HepG2 (cell line): ENCODE measurements around the gene MC1R. TPM values are rescaled to one million over a fixed set of nuclear protein-coding genes. Genes with fewer than 3 reads are reported as not detected.

Experiments used
- CEBPZ ChIP-seq: IDR thresholded peaks from 2 replicates; pipeline ENCODE4 v1.6.1; 2012; ENCODE audit warnings: low read length, improper control_type of control experiment
- DNMT1 ChIP-seq: sonication (generic); formaldehyde crosslinking; IDR thresholded peaks from 2 replicates; pipeline ENCODE4 v1.5.1; 2020; ENCODE audit warnings: mild to moderate bottlenecking, missing genetic modification reagents
- FOSL2 ChIP-seq: sonication (generic); formaldehyde crosslinking; IDR thresholded peaks from 2 replicates; pipeline ENCODE4 v1.4.0; 2020; ENCODE audit warnings: missing genetic modification reagents
- FOXA3 ChIP-seq: IDR thresholded peaks from 2 replicates; pipeline ENCODE4 v1.6.1; 2016; ENCODE audit warnings: missing genetic modification reagents, missing compliant biosample characterization
- HMG20B ChIP-seq: conservative IDR thresholded peaks from 2 replicates; pipeline ENCODE4 v1.6.1; 2016; ENCODE audit warnings: missing genetic modification reagents, missing compliant biosample characterization
- MAFF ChIP-seq: IDR thresholded peaks from 2 replicates; pipeline ENCODE4 v1.6.1; 2011; ENCODE audit warnings: low read depth, low read length, improper control_type of control experiment
- NCOA2 ChIP-seq: sonication (generic); formaldehyde crosslinking; IDR thresholded peaks from 2 replicates; pipeline ENCODE4 v1.8.0; 2022; ENCODE audit warnings: inconsistent platforms
- NR1H2 ChIP-seq: sonication (generic); formaldehyde crosslinking; IDR thresholded peaks from 2 replicates; pipeline ENCODE4 v1.8.1; 2022; ENCODE audit warnings: low read depth, missing genetic modification reagents, borderline replicate concordance
- PHF8 ChIP-seq: sonication (generic); formaldehyde crosslinking; IDR thresholded peaks from 2 replicates; pipeline ENCODE4 v1.5.0; 2020; ENCODE audit warnings: missing genetic modification reagents
- RBM22 ChIP-seq: fragments of 200-400 bp; formaldehyde crosslinking; optimal IDR thresholded peaks from 2 replicates; pipeline ENCODE3; 2017; ENCODE audit warnings: mild to moderate bottlenecking, low read length, moderate library complexity
- SOX6 ChIP-seq, 2 experiments: fragments of 450-650 bp in 1 of 2; sonication (generic) in 1 of 2; formaldehyde crosslinking in 1 of 2; IDR thresholded peaks; 2 replicates each; pipeline versions ENCODE4 v1.4.0 to v1.6.1; 2017 to 2020; ENCODE audit warnings: antibody characterized with exemption in 1 of 2, mild to moderate bottlenecking in 1 of 2, missing genetic modification reagents in 1 of 2
- SP140L ChIP-seq: sonication (generic); formaldehyde crosslinking; IDR thresholded peaks from 2 replicates; pipeline ENCODE4 v1.4.0; 2020; ENCODE audit warnings: missing genetic modification reagents, borderline replicate concordance
- SYNCRIP ChIP-seq: fragments of 200-400 bp; formaldehyde crosslinking; IDR thresholded peaks from 2 replicates; pipeline ENCODE4 v1.6.1; 2018; ENCODE audit warnings: mild to moderate bottlenecking, low read depth, low read length; ENCODE audit not compliant: insufficient read depth
- TCF12 ChIP-seq, 2 experiments: fragments of 450-650 bp in 1 of 2; sonication (generic) in 1 of 2; formaldehyde crosslinking in 1 of 2; IDR thresholded peaks; 2 replicates each; pipeline versions ENCODE4 v1.6.1 to v1.8.0; 2017 to 2022; ENCODE audit warnings: antibody characterized with exemption in 1 of 2, mild to moderate bottlenecking in 1 of 2, missing genetic modification reagents in 1 of 2, moderate library complexity in 1 of 2
- TCF7L2 ChIP-seq: IDR thresholded peaks from 2 replicates; pipeline ENCODE4 v1.6.1; 2011; ENCODE audit warnings: mild to moderate bottlenecking, low read depth, low read length, moderate library complexity
- ZBTB8A ChIP-seq: sonication (generic); formaldehyde crosslinking; IDR thresholded peaks from 2 replicates; pipeline ENCODE4 v1.4.0; 2020; ENCODE audit warnings: mild to moderate bottlenecking, low read depth, missing genetic modification reagents, borderline replicate concordance
- ZNF253 ChIP-seq: sonication (generic); formaldehyde crosslinking; IDR thresholded peaks from 2 replicates; pipeline ENCODE4 v1.8.0; 2022; ENCODE audit warnings: mild to moderate bottlenecking, missing genetic modification reagents, borderline replicate concordance
- ZNF446 ChIP-seq: sonication (generic); formaldehyde crosslinking; IDR thresholded peaks from 2 replicates; pipeline ENCODE4 v1.5.0; 2020; ENCODE audit warnings: mild to moderate bottlenecking, missing genetic modification reagents
- ZNF616 ChIP-seq: sonication (generic); formaldehyde crosslinking; IDR thresholded peaks from 2 replicates; pipeline ENCODE4 v1.5.0; 2020; ENCODE audit warnings: low read depth, mild to moderate bottlenecking, missing genetic modification reagents
- ZNF7 ChIP-seq: IDR thresholded peaks from 2 replicates; pipeline ENCODE4 v1.6.1; 2016; ENCODE audit warnings: missing biosample characterization, missing genetic modification reagents
- ZNF841 ChIP-seq: sonication (generic); formaldehyde crosslinking; IDR thresholded peaks from 2 replicates; pipeline ENCODE4 v1.8.1; 2023; ENCODE audit warnings: missing genetic modification reagents, borderline replicate concordance
- polyA plus RNA-seq, 8 experiments: library from polyadenylated mRNA; depleted of rRNA in 3 of 8; stranded (reverse) in 7 of 8; unstranded in 1 of 8; fragments of >200 nt; fragmentation: Illumina TruSeq in 4 of 8; extraction: Trizol in 4 of 8; gene quantifications; 2 replicates each; pipeline versions ENCODE4 v1.2.1 to v1.2.3, GENCODE V29; 2011 to 2016; ENCODE audit warnings: low read depth in 4 of 8, missing spikeins in 1 of 8, mixed read lengths in 1 of 8; ENCODE audit not compliant: insufficient read depth in 1 of 8
- total RNA-seq, 5 experiments: library from RNA; depleted of rRNA; stranded (reverse); fragments of >200 nt; fragmentation: Illumina TruSeq; extraction: Trizol; gene quantifications; 2 replicates each; pipeline ENCODE4 v1.2.3, GENCODE V29; 2016; ENCODE audit warnings: low read depth in 1 of 5
- TF ChIP-seq, protein P1 (sequence below): IDR thresholded peaks from 2 replicates; pipeline ENCODE4 v1.6.1; 2016; ENCODE audit warnings: control low read depth
- TF ChIP-seq, protein P2 (sequence below): sonication (generic); formaldehyde crosslinking; IDR thresholded peaks from 2 replicates; pipeline ENCODE4 v1.8.0; 2022; ENCODE audit warnings: mild to moderate bottlenecking, missing genetic modification reagents, borderline replicate concordance
- TF ChIP-seq, protein P3 (sequence below): sonication (generic); formaldehyde crosslinking; IDR thresholded peaks from 2 replicates; pipeline ENCODE4 v1.5.0; 2020; ENCODE audit warnings: mild to moderate bottlenecking, missing genetic modification reagents, moderate library complexity

Gene MC1R
- total and polyA plus RNA-seq, 2 of the 13 experiments (the other 11 are each of a cell fraction or from before 2014, with no cell fraction given) = 9.1 to 14.8 TPM

- TF ChIP-seq TCF12 (IDR thresholded peaks at IDR 0.05) (no peak), TCF12 (CRISPR knock-in tag; IDR thresholded peaks at IDR 0.05) (no peak; the same call in 1 of the 2 replicates), FOXA3 (CRISPR knock-in tag) (peak; percentile 16; the same call in 1 of the 2 replicates), SYNCRIP (no peak), HMG20B (CRISPR knock-in tag) (no peak; the same call in 1 of the 2 replicates), NCOA2 (CRISPR knock-in tag) (no peak; the same call in 1 of the 2 replicates), ZNF446 (CRISPR knock-in tag) (no peak), CEBPZ (no peak), RBM22 (no peak), DNMT1 (CRISPR knock-in tag) (no peak), ZBTB8A (CRISPR knock-in tag) (no peak), ZNF616 (no peak), ZNF253 (no peak), SP140L (CRISPR knock-in tag) (no peak), PHF8 (CRISPR knock-in tag) (peak; percentile 51), ZNF841 (CRISPR knock-in tag) (no peak), TCF7L2 (no peak), FOSL2 (CRISPR knock-in tag) (peak; percentile 95), ZNF7 (0 out of 2 replicates have a peak, but pooled peaks have one; percentile 3), NR1H2 (no peak), SOX6 (IDR thresholded peaks at IDR 0.05) (no peak), SOX6 (CRISPR knock-in tag; IDR thresholded peaks at IDR 0.05) (peak; percentile 28), MAFF (no peak)
- TF ChIP-seq, protein P1, sequence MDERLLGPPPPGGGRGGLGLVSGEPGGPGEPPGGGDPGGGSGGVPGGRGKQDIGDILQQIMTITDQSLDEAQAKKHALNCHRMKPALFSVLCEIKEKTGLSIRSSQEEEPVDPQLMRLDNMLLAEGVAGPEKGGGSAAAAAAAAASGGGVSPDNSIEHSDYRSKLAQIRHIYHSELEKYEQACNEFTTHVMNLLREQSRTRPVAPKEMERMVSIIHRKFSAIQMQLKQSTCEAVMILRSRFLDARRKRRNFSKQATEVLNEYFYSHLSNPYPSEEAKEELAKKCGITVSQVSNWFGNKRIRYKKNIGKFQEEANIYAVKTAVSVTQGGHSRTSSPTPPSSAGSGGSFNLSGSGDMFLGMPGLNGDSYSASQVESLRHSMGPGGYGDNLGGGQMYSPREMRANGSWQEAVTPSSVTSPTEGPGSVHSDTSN = no peak
- TF ChIP-seq, protein P2, sequence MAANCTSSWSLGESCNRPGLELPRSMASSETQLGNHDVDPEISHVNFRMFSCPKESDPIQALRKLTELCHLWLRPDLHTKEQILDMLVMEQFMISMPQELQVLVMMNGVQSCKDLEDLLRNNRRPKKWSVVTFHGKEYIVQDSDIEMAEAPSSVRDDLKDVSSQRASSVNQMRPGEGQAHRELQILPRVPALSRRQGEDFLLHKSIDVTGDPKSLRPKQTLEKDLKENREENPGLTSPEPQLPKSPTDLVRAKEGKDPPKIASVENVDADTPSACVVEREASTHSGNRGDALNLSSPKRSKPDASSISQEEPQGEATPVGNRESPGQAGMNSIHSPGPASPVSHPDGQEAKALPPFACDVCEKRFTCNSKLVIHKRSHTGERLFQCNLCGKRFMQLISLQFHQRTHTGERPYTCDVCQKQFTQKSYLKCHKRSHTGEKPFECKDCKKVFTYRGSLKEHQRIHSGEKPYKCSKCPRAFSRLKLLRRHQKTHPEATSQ (CRISPR knock-in tag) = no peak
- TF ChIP-seq, protein P3, sequence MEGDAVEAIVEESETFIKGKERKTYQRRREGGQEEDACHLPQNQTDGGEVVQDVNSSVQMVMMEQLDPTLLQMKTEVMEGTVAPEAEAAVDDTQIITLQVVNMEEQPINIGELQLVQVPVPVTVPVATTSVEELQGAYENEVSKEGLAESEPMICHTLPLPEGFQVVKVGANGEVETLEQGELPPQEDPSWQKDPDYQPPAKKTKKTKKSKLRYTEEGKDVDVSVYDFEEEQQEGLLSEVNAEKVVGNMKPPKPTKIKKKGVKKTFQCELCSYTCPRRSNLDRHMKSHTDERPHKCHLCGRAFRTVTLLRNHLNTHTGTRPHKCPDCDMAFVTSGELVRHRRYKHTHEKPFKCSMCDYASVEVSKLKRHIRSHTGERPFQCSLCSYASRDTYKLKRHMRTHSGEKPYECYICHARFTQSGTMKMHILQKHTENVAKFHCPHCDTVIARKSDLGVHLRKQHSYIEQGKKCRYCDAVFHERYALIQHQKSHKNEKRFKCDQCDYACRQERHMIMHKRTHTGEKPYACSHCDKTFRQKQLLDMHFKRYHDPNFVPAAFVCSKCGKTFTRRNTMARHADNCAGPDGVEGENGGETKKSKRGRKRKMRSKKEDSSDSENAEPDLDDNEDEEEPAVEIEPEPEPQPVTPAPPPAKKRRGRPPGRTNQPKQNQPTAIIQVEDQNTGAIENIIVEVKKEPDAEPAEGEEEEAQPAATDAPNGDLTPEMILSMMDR (CRISPR knock-in tag) = no peak
Measured at GRCh38 chr16:89922477-89922883, 3.8 kb downstream of the MC1R start (continued).
